ENCODE measurements around the gene DNAH6. TPM values are rescaled to one million over a fixed set of nuclear protein-coding genes. Genes with fewer than 3 reads are reported as not detected.

Gene DNAH6
- total and polyA plus RNA-seq, 2 of the 13 experiments (the other 11 are each of a cell fraction or from before 2014, with no cell fraction given): 0.01 TPM; not detected in 1

GRCh38 chr2:84839851-84840250 is 323.6 kb downstream of the DNAH6 start:
- in situ Hi-C loops (cut with HindIII; ENCODE audit: extremely low pct_ligation_motif_present, low pct_unique_long_range_greater_than_20kb) (no loop called here), intact Hi-C loops (cut with micrococcal nuclease; ENCODE audit: unreplicated experiment) (no loop called here)
- WGBS (ENCODE audit: low lambda C conversion rate): 49% methylated on average over 4 of the region's 4 CpGs
- Histone ChIP-seq H3K27ac (ENCODE audit: extremely low read length, insufficient read depth, low read length) (no peak overlapping the region), H3K79me2 (ENCODE audit: insufficient read depth, low read length) (no peaks in the 10 kb centered on the region), H4K20me1 (ENCODE audit: insufficient read depth, low read length) (no peaks in the 10 kb centered on the region), H3K4me2 (ENCODE audit: low read depth, low read length) (no peak overlapping the region), H3K4me3 (replicated peaks in 1 of 3; ENCODE audit: insufficient read depth in 1 of 3, low read depth in 2 of 3, low read length in 3 of 3) (no peak overlapping the region), H3K27me3 (ENCODE audit: control insufficient read depth in 1 of 2, insufficient read depth in 2 of 2, low read length in 2 of 2) (no peaks in the 10 kb centered on the region; a peak in 1 of 5 replicates), H2AFZ (ENCODE audit: low read length) (no peak overlapping the region), H3K9ac (ENCODE audit: insufficient read depth, low read depth, low read length) (no peak overlapping the region), H3K9me3 (ENCODE audit: low read length) (0 out of 2 replicates have a peak, but pooled peaks cover 5% of the 10 kb centered on the region), H3K4me1 (ENCODE audit: insufficient read depth, low read length) (peaks cover 8% of the 10 kb centered on the region; the same call in 1 of the 2 replicates), H3K36me3 (replicated peaks in 1 of 2; ENCODE audit: control insufficient read depth in 1 of 2, insufficient read depth in 2 of 2, low read length in 2 of 2) (no peaks in the 10 kb centered on the region)
- FAIRE-seq (no peak), DNase-seq (ENCODE audit: low spot score) (no peak), ATAC-seq (no peak)
- ChIA-PET POLR2A (no interaction called here), CTCF (ENCODE audit: low intra/inter-chr PET ratio, low total read pairs) (no interaction called here)
- no peak for TF ChIP-seq EED (CRISPR knock-in tag; IDR thresholded peaks at IDR 0.05)
- TF ChIP-seq DR1 (CRISPR knock-in tag; IDR thresholded peaks at IDR 0.05): no peak
- no peak for TF ChIP-seq ZNF234 (CRISPR knock-in tag; conservative IDR thresholded peaks at IDR 0.05)
- no peak for TF ChIP-seq ZNF687 (CRISPR knock-in tag; IDR thresholded peaks at IDR 0.05)
- no peak for TF ChIP-seq HOXA5 (CRISPR knock-in tag; IDR thresholded peaks at IDR 0.05)
- no peak for TF ChIP-seq BHLHE40 (IDR thresholded peaks at IDR 0.05; ENCODE audit: low read length)
- no peak for TF ChIP-seq SYNCRIP (IDR thresholded peaks at IDR 0.05; ENCODE audit: insufficient read depth, low read depth, low read length)
- no peak for TF ChIP-seq SMAD3 (CRISPR knock-in tag; IDR thresholded peaks at IDR 0.05)
- no peak for TF ChIP-seq ZNF558 (CRISPR knock-in tag; IDR thresholded peaks at IDR 0.05; ENCODE audit: borderline replicate concordance)
- TF ChIP-seq KLF15 (CRISPR knock-in tag; IDR thresholded peaks at IDR 0.05; ENCODE audit: borderline replicate concordance): no peak
- no peak for TF ChIP-seq SIN3B (IDR thresholded peaks at IDR 0.05; ENCODE audit: low read length)
- BruUV-seq (replicated peaks): no TSS peak
